ENCODE results near the gene GRPEL1.

GRPEL1 gene

DNA sequence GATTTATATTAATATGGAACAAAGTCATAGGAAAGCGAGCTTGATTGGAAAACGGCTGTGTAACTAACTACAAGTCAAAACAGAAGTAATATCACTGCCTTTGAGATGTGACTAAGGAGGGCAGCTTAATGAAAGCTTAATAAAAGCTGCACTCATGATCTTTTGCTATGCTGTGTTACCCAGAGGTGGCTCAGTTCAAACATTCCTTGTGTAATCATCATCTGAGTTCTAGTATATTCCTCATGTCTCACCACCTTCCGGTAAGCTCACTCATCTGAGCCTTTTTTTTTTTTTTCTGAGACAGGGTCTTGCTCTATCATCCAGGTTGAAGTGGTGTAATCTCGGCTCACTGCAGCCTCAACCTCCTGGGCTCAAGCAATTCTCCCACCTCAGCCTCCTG lies 5.0 kb downstream of the GRPEL1 start:
- DNase-seq: no peak

DNA sequence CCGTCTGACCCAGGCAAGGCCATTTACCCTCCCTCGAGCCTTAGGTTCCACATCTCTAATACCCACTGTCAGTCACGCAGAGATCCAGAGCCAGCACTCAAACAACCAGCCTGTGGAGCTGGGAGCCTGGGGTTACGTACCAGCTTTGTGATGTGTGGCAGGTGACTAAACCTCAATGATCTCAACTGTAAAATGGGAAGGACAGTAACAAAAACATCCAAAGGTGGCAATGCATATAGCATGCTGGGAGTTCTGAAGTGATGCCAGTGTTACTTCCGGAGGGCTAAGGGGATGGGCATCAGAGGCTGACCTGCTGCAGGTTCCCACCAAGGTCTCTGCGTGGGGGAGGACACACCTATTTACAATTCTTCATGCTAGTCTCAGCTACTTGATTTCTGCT lies 6.0 kb downstream of the GRPEL1 start:
- DNase-seq: no peak

DNA sequence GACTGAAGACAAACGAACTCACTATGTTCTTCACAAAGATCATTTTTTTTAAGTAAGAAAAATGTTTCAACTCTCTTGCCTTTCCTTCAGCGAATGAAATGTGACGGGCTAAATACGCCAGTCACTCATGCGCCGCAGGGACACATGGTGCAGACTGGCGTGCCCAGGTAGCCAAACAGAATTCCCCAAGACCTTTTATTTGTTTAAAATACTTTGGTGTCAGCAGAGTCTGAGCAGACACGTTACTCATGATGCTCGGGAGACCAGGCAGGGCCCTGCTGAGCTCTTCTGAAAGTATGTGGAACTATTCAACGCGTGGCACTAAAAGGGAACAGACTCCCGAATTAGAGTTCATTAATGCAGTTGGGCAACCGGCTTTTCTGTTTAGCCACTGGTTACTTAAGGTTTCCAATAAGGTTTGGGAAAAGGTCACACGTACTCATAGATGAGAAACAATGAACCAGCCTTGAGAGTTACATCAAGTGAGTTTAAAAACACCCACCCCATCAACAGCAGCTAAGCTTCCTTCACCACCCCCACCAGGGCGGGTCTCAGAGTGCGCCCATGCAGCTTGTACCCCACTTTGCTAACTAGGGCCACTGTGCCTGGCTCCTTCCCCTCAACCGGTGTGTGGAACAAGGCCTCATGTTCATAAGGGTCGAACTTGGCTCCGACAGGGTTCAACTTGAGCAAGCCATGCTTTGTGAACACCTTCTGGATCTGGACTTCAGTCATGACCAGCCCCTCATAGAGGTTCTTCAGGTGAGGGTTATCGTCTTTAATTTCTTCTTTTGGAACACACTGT lies 7.3 kb downstream of the GRPEL1 start:
- DNase-seq: no peak

GRCh38 chr4:7059662-7060061 lies 8.2 kb downstream of the GRPEL1 start:
- DNase-seq: no peak

DNA sequence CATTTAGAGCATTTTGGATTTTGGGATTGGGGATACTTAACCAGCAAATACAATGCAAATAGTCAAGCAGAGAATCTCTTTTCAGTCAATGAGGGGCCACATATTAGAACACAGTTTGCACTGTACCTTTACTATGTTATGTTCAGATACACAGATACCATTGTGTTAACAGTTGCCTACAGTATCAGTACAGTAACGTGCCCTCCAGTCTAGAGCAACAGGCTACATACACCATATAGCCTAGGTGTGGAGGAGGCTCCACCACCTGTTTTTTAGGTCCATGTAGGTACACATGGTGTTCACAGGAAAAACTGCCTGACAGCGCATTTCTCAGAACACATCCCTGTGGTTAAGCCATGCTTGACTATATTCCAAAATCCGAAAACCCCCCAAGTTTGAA lies 9.1 kb downstream of the GRPEL1 start:
- no peak for DNase-seq

DNA sequence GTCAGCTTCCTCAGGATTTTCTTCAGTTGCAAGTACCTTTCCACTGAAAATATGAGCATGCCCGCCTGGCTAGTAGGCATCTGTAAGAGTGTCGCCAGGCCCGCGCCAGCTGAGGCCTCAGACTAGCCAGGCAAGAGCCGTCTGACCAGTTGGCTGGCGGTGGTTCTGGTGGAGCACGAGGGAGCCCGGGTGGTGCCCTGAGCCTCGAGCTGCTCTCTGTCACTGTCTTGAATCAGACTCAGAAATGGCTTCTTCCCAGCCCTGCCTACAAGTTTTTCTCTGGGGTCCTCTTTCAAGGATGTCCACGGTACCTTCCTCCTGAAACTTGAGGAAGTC lies 11.9 kb downstream of the GRPEL1 start:
- no peak for DNase-seq

GRCh38 chr4:7055111-7055989 lies 12.5 kb downstream of the GRPEL1 start:
- no peak for DNase-seq

DNA sequence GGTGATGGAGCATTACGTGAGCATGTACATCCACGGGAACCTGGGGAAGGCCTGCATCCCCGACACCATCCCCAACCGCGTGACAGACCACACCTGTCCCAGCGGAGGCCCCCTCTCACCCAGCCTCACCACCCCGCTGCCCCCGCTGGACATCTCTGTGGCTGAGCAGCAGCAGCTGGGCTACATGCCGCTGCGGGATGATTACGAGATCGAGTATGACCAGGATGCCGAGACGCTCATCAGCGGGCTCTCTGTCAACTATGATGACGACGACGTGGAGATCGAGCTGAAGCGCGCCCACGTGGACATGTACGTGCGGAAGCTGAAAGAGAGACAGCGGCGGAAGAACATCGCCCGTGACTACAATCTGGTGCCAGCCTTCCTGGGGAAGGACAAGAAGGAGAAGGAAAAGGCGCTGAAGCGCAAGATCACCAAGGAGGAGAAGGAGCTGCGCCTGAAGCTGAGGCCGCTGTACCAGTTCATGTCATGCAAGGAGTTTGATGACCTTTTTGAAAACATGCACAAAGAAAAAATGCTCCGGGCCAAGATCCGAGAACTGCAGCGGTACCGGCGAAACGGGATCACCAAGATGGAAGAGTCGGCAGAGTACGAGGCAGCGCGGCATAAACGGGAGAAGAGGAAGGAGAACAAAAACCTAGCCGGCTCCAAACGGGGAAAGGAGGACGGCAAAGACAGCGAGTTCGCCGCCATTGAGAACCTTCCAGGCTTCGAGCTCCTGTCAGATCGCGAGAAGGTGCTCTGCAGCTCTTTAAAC lies 13.6 kb downstream of the GRPEL1 start:
- DNase-seq: no peak

GRCh38 chr4:7052923-7053715 lies 14.7 kb downstream of the GRPEL1 start:
- DNase-seq: no peak

GRCh38 chr4:7052313-7052712 lies 15.6 kb downstream of the GRPEL1 start:
- DNase-seq: no peak

GRCh38 chr4:7051905-7052304 lies 16.0 kb downstream of the GRPEL1 start:
- DNase-seq: no peak

- DNase-seq: no peak
Measured at GRCh38 chr4:7051144-7051495, 16.7 kb downstream of the GRPEL1 start.

- no peak for DNase-seq
Measured at GRCh38 chr4:7050481-7051143, 17.3 kb downstream of the GRPEL1 start.

DNA sequence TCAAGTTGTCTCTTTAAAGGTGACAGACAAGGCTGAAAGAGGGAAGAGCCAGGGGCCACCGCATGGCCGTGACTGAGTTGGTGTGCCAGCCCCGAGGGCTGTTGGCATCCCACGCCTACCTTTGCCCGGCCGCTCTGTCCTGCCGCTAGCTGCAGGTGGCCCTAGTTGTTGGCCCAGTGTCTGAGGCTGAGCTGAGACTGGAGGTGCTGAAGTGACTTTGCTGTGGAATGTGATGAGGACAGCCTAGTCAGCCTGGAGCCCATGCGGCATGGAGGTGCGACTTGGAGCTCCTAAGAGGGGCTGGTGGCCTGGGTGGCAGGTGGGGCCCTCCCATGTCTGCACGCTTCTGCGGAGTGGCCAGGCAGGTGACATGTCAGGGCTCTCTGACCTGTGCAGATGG lies 18.1 kb downstream of the GRPEL1 start:
- no peak for DNase-seq

DNA sequence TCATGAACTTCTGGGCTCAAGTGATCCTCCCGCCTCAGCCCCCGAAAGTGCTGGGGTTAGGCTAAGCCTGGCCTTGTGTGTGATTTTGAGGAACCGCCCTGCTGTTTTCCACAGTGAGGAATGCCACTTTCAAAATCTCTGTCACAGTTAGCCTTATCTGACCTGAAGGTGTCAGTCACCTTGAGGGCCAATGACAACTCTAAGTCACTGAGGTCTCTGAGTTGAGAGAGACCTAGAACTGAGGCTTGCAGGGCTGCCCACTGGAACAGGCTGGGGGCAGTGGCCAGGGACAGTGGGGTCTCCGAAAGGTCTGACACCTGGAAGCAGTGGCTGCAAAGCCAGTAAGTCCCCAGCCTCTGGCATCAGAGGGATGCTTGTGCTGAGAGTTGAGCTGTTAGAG lies 18.6 kb downstream of the GRPEL1 start:
- no peak for DNase-seq

DNA sequence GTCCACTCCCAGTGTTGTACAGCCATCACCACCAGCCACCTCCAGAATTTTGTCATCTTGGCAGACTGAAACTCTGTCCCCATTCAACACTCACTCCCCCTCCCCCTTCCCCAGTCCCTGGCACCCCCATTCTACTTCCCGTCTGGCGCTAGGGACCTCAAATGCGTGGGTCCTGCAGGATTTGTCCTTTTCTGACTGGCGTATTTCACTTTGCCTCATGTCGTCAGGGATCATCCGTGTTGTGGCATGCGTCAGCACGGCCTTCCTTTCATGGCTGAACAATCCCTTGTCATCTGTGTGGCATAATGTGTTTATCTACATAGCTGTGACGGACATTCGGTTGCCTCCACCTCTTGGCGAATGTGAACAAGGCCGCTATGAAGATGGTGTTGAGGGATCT lies 19.2 kb downstream of the GRPEL1 start:
- DNase-seq: no peak

DNA sequence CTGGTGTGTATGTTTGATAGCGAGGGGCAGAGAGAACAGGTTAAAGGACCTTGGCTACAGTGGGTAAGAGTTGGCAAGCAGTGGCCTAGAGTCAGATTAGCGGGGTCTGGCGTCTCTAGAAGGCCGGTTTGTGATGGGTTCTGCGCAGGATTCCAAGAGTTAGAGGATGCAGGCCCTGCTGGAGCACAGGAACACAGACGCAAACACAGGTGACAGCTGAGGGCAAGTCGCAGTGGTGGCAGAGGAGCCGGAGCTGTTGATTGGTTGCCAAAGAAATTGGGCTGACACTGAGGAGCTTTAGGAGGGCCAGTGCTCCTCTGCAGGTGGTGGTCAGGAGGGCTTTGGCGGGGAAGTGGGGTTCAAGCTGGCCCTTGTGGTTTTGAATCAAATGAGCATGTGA lies 20.9 kb downstream of the GRPEL1 start:
- no peak for DNase-seq

DNA sequence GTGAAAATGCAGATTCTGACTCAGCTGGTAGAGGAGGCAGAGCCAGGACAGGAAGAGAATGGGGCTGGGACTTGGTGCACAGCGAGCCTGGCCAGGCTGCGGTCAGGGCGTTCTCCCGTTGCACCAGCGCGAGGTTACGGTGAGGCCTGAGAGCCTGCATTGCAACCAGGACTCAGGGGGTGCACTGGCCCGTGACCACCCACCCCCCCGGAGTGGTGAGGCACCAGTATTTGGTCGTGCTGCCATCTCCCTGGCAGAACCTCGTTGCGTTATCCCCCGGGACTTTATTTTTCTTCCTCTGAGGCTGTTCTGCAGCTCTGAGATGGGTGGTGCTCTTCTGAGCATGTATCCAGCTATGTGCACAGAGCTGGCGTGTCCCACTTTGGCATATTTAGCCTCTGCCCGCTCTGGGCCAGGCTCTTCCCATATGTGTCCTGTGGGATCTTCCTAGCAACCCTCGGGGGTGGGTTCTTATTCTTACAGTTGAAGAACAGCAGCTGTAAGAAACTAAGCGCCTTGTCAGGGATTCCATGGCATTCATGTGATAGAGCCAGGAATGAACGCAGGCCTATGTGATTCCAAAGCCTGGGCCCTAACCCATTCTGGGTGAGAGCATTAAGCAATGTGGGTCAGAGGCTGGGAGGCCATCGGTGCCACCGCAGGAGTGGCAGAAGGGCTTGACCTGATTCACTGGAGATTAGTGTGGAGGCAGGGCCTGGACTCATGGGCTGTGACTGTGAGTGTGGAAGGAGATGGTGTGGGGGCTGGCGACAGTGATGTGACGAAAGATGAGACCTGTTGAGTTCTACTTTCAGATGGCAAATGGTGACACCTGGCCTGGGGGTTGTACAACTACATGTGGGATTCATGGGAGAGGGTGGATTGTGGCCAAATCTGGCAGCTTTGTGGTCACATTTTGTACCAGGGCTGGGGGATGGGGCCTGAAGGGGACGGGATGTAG lies 21.6 kb downstream of the GRPEL1 start:
- no peak for DNase-seq

GRCh38 chr4:7045553-7045952 lies 22.3 kb downstream of the GRPEL1 start:
- DNase-seq: no peak

DNA sequence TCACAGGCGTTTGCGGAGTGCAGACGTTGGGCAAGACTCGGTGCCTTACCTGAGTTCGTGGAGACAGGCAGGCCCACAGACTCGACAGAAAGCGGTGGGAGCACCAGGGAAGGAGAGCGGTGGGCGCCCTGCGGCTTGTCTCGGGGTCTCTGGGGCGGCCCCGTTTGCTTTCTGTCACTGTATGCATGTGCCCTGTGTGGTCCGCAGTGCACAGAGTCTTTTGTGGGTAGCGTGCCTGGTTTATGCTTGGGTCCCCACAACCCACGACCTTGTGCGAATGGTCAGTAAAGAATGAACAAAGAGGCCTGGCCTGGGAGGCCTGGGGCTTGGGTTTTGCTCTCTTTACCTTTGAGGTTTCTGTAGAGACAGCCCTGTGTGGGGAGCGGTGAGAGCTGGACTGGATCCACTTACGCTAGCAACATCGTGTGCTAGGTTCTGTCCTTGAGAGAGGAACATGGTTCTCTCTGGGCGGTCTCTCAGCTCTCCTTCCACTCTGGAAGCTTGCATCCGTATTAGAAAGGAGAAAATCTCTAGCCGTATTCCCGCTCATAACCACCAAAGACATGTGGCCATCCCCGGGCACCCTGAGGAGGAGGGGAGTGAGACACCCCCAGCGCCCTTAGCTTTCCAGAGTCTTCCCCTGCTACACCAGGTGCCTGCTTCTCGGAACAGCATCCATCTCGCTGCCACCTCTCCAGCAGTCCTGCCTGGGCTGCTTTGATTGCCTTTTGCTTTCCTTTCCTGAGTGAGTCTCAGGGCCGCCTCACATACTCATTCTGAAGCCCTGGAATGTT lies 23.5 kb downstream of the GRPEL1 start:
- no peak for DNase-seq

Data from stimulated activated CD4-positive, alpha-beta T cell treated with anti-CD3 and anti-CD28 coated beads, Interleukin-4, amount 100 ng/mL, for 4 hours (primary cell).